ENCODE results near the gene TOMM70.

Gene TOMM70

DNA sequence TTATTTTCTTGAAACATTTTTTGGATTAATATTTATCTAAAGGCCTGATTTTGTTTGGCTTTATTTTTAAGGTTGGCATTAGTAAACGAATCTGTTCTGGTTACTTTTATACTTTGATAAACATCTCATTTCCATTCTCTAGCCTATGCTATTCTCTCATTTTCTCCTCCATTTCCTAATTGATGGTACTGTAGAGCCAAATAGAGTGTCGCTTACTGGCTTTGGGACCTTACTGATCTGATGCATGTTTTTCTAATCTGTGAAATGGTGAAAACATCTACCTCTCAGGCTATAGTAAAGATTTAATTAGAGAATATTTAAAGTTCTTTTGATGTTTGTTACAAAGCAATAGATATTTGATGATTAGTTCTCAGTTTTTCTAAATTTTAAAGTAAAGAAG, 2.0 kb upstream of the TOMM70 start:
- H3K27me3 ChIP-seq (ENCODE audit: insufficient read depth, low read length, poor library complexity) = no peaks in the 10 kb centered on the region
- no peak overlapping the region for H2BK5ac ChIP-seq (ENCODE audit: low read length)
- no peak overlapping the region for H3K4ac ChIP-seq (ENCODE audit: low read depth, low read length)
- peak overlapping the region; percentile 40 for H3K4me2 ChIP-seq (ENCODE audit: low read length)
- no peaks in the 10 kb centered on the region for H3K36me3 ChIP-seq (ENCODE audit: control insufficient read depth, insufficient read depth, low read length)
- peak overlapping the region; percentile 19 for H3K4me3 ChIP-seq (ENCODE audit: low read length)
- peaks cover 4% of the 10 kb centered on the region for H3K4me1 ChIP-seq (ENCODE audit: control insufficient read depth, low read depth, low read length)
- H2BK15ac ChIP-seq (replicated peaks; ENCODE audit: low read depth) = no peak overlapping the region
- H3K27ac ChIP-seq (ENCODE audit: low read depth, low read length) = no peak overlapping the region
- H3K18ac ChIP-seq (ENCODE audit: low read length) = no peak overlapping the region
- H2BK120ac ChIP-seq (ENCODE audit: low read depth, low read length) = no peak overlapping the region
- peaks cover 26% of the 10 kb centered on the region for H3K79me2 ChIP-seq (ENCODE audit: control insufficient read depth, insufficient read depth, low read length)
- peak overlapping the region; percentile 77 for H3K56ac ChIP-seq (ENCODE audit: low read length)
- peaks cover 6% of the 10 kb centered on the region for H3K79me1 ChIP-seq (ENCODE audit: low read length)
- H3K23ac ChIP-seq (ENCODE audit: low read length) = no peak overlapping the region
- no CpG with 5 or more reads among the region's 2 CpGs for WGBS (ENCODE audit: extremely low coverage, insufficient coverage, low lambda C conversion rate)
- no peak overlapping the region for H4K8ac ChIP-seq (ENCODE audit: low read depth, low read length)
- H3K9ac ChIP-seq (ENCODE audit: low read length) = peak overlapping the region; percentile 89
- H4K5ac ChIP-seq (ENCODE audit: low read length) = no peak overlapping the region
- H2AK5ac ChIP-seq (ENCODE audit: low read length) = no peak overlapping the region
- DNase-seq = no peak

DNA sequence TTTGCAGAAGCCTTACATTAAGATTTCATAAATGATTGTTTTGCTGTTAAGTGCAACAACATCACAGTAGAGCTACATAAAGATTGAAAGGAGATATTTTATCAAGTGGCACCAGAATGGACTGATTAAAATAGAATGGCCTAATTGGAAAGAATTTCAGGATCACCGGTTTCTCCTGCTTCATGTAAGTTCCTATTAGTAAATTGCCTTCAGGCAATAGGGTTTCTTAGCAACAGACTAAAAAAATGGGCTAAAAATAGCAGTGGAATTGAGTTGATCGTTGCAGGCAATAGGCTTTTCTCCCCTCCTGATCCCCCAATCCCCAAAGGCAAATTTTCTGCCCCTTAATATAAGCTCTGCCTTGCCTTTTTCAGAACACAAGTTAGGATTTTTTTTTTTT, 1.4 kb upstream of the TOMM70 start:
- Histone ChIP-seq H3K4me3 (ENCODE audit: low read length) (peak overlapping the region; percentile 41), H2BK15ac (replicated peaks; ENCODE audit: low read depth) (no peak overlapping the region), H3K9ac (ENCODE audit: low read length) (peak overlapping the region; percentile 89), H2AK5ac (ENCODE audit: low read length) (no peak overlapping the region), H3K79me1 (ENCODE audit: low read length) (peaks cover 7% of the 10 kb centered on the region), H2BK120ac (ENCODE audit: low read depth, low read length) (no peak overlapping the region), H3K79me2 (ENCODE audit: control insufficient read depth, insufficient read depth, low read length) (peaks cover 29% of the 10 kb centered on the region), H4K5ac (ENCODE audit: low read length) (peak overlapping the region; percentile 33), H3K27me3 (ENCODE audit: insufficient read depth, low read length, poor library complexity) (no peaks in the 10 kb centered on the region), H4K8ac (ENCODE audit: low read depth, low read length) (peak overlapping the region; percentile 31), H2BK5ac (ENCODE audit: low read length) (no peak overlapping the region), H3K18ac (ENCODE audit: low read length) (no peak overlapping the region), H3K4me2 (ENCODE audit: low read length) (peak overlapping the region; percentile 85), H3K4me1 (ENCODE audit: control insufficient read depth, low read depth, low read length) (peaks cover 4% of the 10 kb centered on the region), H3K36me3 (ENCODE audit: control insufficient read depth, insufficient read depth, low read length) (no peaks in the 10 kb centered on the region), H3K27ac (ENCODE audit: low read depth, low read length) (no peak overlapping the region), H3K56ac (ENCODE audit: low read length) (peak overlapping the region; percentile 77), H3K23ac (ENCODE audit: low read length) (no peak overlapping the region), H3K4ac (ENCODE audit: low read depth, low read length) (no peak overlapping the region)
- DNase-seq = peak; percentile 77
- WGBS (ENCODE audit: extremely low coverage, insufficient coverage, low lambda C conversion rate) = no CpG with 5 or more reads among the region's 2 CpGs

DNA sequence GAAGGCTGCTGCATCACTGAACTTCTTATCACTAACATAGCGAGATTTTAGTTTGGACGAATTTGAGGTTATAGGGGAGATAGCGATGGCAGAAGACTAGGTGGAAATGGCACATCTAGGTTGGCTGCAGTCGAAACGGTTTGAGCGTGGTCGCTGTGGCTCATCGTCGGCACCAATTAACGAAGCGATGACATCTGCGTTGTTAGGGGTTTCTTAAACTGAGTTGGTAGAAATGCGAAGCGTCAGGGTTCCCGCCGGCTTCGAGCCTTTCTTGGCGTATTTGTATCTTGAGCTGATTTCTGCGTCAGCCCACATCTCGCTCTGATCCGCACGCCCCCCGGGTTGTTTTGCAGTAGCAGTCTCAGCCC, 769 bp upstream of the TOMM70 start:
- Histone ChIP-seq H3K79me2 (ENCODE audit: control insufficient read depth, insufficient read depth, low read length) (peaks cover 33% of the 10 kb centered on the region), H3K4ac (ENCODE audit: low read depth, low read length) (no peak overlapping the region), H3K27me3 (ENCODE audit: insufficient read depth, low read length, poor library complexity) (no peaks in the 10 kb centered on the region), H2AK5ac (ENCODE audit: low read length) (no peak overlapping the region), H3K79me1 (ENCODE audit: low read length) (peaks cover 7% of the 10 kb centered on the region), H2BK5ac (ENCODE audit: low read length) (peak overlapping the region; percentile 47), H3K4me3 (ENCODE audit: low read length) (peak overlapping the region; percentile 74), H3K27ac (ENCODE audit: low read depth, low read length) (peak overlapping the region; percentile 71), H3K36me3 (ENCODE audit: control insufficient read depth, insufficient read depth, low read length) (no peaks in the 10 kb centered on the region), H3K56ac (ENCODE audit: low read length) (peak overlapping the region; percentile 96), H2BK120ac (ENCODE audit: low read depth, low read length) (no peak overlapping the region), H3K18ac (ENCODE audit: low read length) (peak overlapping the region; percentile 5), H3K4me2 (ENCODE audit: low read length) (peak overlapping the region; percentile 85), H3K9ac (ENCODE audit: low read length) (peak overlapping the region; percentile 89), H3K23ac (ENCODE audit: low read length) (no peak overlapping the region), H4K5ac (ENCODE audit: low read length) (no peak overlapping the region), H4K8ac (ENCODE audit: low read depth, low read length) (no peak overlapping the region), H3K4me1 (ENCODE audit: control insufficient read depth, low read depth, low read length) (peaks cover 4% of the 10 kb centered on the region), H2BK15ac (replicated peaks; ENCODE audit: low read depth) (no peak overlapping the region)
- DNase-seq = peak; percentile 75
- WGBS (ENCODE audit: extremely low coverage, insufficient coverage, low lambda C conversion rate) = no CpG with 5 or more reads among the region's 23 CpGs

DNA sequence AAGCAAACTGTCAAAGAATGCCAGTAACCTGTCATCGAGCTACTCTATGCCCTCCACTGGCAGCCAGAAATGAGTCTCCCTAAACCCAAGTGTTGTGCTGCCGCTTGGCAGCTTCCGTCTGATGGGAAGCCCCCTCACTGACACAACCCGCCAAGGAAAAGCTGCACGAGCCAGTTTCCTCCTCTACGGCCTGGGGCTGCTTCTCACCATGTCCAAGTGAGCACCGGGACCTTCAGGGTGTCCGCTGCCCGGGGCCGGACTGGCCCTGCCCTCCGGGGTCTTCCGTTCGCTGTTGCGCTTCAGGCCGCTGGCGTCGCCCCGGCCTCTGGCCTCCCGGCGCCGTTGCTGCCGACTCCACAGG, 490 bp downstream of the TOMM70 start:
- H3K27me3 ChIP-seq (ENCODE audit: insufficient read depth, low read length, poor library complexity) = no peaks in the 10 kb centered on the region
- no CpG with 5 or more reads among the region's 22 CpGs for WGBS (ENCODE audit: extremely low coverage, insufficient coverage, low lambda C conversion rate)
- no peak overlapping the region for H4K8ac ChIP-seq (ENCODE audit: low read depth, low read length)
- peak overlapping the region; percentile 7 for H3K4ac ChIP-seq (ENCODE audit: low read depth, low read length)
- peaks cover 4% of the 10 kb centered on the region for H3K4me1 ChIP-seq (ENCODE audit: control insufficient read depth, low read depth, low read length)
- no peak overlapping the region for H4K5ac ChIP-seq (ENCODE audit: low read length)
- H3K36me3 ChIP-seq (ENCODE audit: control insufficient read depth, insufficient read depth, low read length) = no peaks in the 10 kb centered on the region
- DNase-seq = peak; percentile 22
- no peak overlapping the region for H2BK5ac ChIP-seq (ENCODE audit: low read length)
- no peak overlapping the region for H3K27ac ChIP-seq (ENCODE audit: low read depth, low read length)
- H3K79me2 ChIP-seq (ENCODE audit: control insufficient read depth, insufficient read depth, low read length) = peaks cover 41% of the 10 kb centered on the region
- peak overlapping the region; percentile 84 for H3K4me3 ChIP-seq (ENCODE audit: low read length)
- no peak overlapping the region for H3K23ac ChIP-seq (ENCODE audit: low read length)
- peak overlapping the region; percentile 91 for H3K9ac ChIP-seq (ENCODE audit: low read length)
- H3K79me1 ChIP-seq (ENCODE audit: low read length) = peaks cover 7% of the 10 kb centered on the region
- H3K4me2 ChIP-seq (ENCODE audit: low read length) = peak overlapping the region; percentile 85
- no peak overlapping the region for H3K18ac ChIP-seq (ENCODE audit: low read length)
- peak overlapping the region; percentile 88 for H3K56ac ChIP-seq (ENCODE audit: low read length)
- H2AK5ac ChIP-seq (ENCODE audit: low read length) = no peak overlapping the region
- H2BK120ac ChIP-seq (ENCODE audit: low read depth, low read length) = no peak overlapping the region
- no peak overlapping the region for H2BK15ac ChIP-seq (replicated peaks; ENCODE audit: low read depth)

DNA sequence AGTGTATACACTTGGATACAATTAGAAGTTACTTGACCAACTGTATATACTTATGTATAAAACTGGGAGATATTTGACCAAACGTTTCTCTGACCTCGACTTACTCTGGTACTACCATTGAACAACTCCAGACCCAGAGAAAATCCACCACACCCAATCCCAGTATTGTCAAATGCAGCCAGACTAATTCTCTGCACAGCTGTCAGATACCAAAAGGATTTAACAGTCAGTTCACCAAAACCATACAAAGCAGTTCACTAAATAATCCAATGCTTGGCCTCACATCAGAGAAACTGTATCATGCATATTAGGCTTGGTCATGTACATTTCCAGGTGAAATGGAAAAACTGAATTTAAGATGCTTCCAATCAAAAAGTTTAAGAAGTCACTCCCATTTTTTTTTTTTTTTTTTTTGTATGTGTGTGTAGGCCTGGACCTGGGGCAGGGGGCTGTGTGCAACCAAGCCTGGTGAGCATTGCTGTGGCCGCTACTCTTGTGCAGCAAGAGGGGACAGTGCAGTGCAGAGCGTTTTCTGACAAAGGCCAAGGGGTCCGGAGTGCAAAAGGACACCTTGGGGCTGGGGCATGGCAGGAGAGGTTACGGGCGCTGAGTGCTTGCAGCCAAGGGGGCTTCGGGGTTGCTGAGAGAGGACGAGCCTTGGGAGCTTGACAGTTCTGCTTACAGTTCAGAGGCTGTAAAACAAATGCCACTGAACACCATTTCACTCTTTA, 1.4 kb downstream of the TOMM70 start:
- Histone ChIP-seq H3K4me1 (ENCODE audit: control insufficient read depth, low read depth, low read length) (peaks cover 4% of the 10 kb centered on the region), H3K79me2 (ENCODE audit: control insufficient read depth, insufficient read depth, low read length) (peaks cover 45% of the 10 kb centered on the region), H2BK120ac (ENCODE audit: low read depth, low read length) (no peak overlapping the region), H3K4ac (ENCODE audit: low read depth, low read length) (no peak overlapping the region), H2BK5ac (ENCODE audit: low read length) (no peak overlapping the region), H3K36me3 (ENCODE audit: control insufficient read depth, insufficient read depth, low read length) (no peaks in the 10 kb centered on the region), H3K9ac (ENCODE audit: low read length) (peak overlapping the region; percentile 91), H3K4me2 (ENCODE audit: low read length) (peak overlapping the region; percentile 85), H2BK15ac (replicated peaks; ENCODE audit: low read depth) (no peak overlapping the region), H3K27me3 (ENCODE audit: insufficient read depth, low read length, poor library complexity) (no peaks in the 10 kb centered on the region), H3K18ac (ENCODE audit: low read length) (no peak overlapping the region), H2AK5ac (ENCODE audit: low read length) (no peak overlapping the region), H3K4me3 (ENCODE audit: low read length) (peak overlapping the region; percentile 84), H3K27ac (ENCODE audit: low read depth, low read length) (no peak overlapping the region), H3K79me1 (ENCODE audit: low read length) (peaks cover 7% of the 10 kb centered on the region), H4K8ac (ENCODE audit: low read depth, low read length) (no peak overlapping the region), H4K5ac (ENCODE audit: low read length) (no peak overlapping the region), H3K23ac (ENCODE audit: low read length) (no peak overlapping the region), H3K56ac (ENCODE audit: low read length) (peak overlapping the region; percentile 88)
- no peak for DNase-seq
- WGBS (ENCODE audit: extremely low coverage, insufficient coverage, low lambda C conversion rate) = no CpG with 5 or more reads among the region's 9 CpGs

DNA sequence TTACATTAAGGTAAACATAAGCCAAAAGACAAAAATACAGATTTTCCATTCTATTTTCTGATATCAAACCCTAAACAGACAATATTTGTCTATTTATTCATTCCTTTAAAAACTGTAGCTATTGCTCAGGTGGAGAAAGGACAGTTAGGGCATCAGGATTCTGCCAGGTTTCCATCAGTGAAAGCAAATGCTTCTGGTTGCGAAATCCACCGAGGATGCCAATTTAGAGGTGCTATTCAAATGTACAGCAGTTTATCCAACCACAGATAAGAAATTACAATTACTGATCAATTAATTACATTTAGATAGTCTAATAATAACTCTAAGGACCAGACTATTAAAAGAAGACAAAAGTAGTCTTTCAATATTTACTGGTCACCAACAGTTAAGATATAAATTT, 3.9 kb downstream of the TOMM70 start:
- no CpG with 5 or more reads among the region's 2 CpGs for WGBS (ENCODE audit: extremely low coverage, insufficient coverage, low lambda C conversion rate)
- no peak overlapping the region for H3K4me3 ChIP-seq (ENCODE audit: low read length)
- no peak overlapping the region for H3K27ac ChIP-seq (ENCODE audit: low read depth, low read length)
- H2BK15ac ChIP-seq (replicated peaks; ENCODE audit: low read depth) = no peak overlapping the region
- H3K4me2 ChIP-seq (ENCODE audit: low read length) = no peak overlapping the region
- no peak overlapping the region for H4K5ac ChIP-seq (ENCODE audit: low read length)
- no peak overlapping the region for H2BK120ac ChIP-seq (ENCODE audit: low read depth, low read length)
- H3K4me1 ChIP-seq (ENCODE audit: control insufficient read depth, low read depth, low read length) = peaks cover 4% of the 10 kb centered on the region
- no peak overlapping the region for H2BK5ac ChIP-seq (ENCODE audit: low read length)
- H4K8ac ChIP-seq (ENCODE audit: low read depth, low read length) = no peak overlapping the region
- no peak overlapping the region for H3K18ac ChIP-seq (ENCODE audit: low read length)
- no peaks in the 10 kb centered on the region for H3K36me3 ChIP-seq (ENCODE audit: control insufficient read depth, insufficient read depth, low read length)
- no peak overlapping the region for H3K56ac ChIP-seq (ENCODE audit: low read length)
- H3K9ac ChIP-seq (ENCODE audit: low read length) = no peak overlapping the region
- H3K27me3 ChIP-seq (ENCODE audit: insufficient read depth, low read length, poor library complexity) = no peaks in the 10 kb centered on the region
- no peak overlapping the region for H3K4ac ChIP-seq (ENCODE audit: low read depth, low read length)
- H3K23ac ChIP-seq (ENCODE audit: low read length) = no peak overlapping the region
- DNase-seq = no peak
- no peak overlapping the region for H2AK5ac ChIP-seq (ENCODE audit: low read length)
- H3K79me2 ChIP-seq (ENCODE audit: control insufficient read depth, insufficient read depth, low read length) = peaks cover 57% of the 10 kb centered on the region
- peaks cover 8% of the 10 kb centered on the region for H3K79me1 ChIP-seq (ENCODE audit: low read length)
